Kidney tubule cell (primary cell): ENCODE measurements around the gene PAPOLA.
A peak's percentile ranks its signal among the peaks of the same experiment; 100 is the strongest.
"Not testable (repeated sequence)": the region's sequence is repeated elsewhere in the genome, so short reads cannot be mapped to it uniquely, and the experiment has no call there.

Experiments
- DNase-seq: peaks from one replicate; pipeline ENCODE4 v3.0.0-alpha.2; 2018; ENCODE audit warnings: low spot score

The PAPOLA gene

DNA sequence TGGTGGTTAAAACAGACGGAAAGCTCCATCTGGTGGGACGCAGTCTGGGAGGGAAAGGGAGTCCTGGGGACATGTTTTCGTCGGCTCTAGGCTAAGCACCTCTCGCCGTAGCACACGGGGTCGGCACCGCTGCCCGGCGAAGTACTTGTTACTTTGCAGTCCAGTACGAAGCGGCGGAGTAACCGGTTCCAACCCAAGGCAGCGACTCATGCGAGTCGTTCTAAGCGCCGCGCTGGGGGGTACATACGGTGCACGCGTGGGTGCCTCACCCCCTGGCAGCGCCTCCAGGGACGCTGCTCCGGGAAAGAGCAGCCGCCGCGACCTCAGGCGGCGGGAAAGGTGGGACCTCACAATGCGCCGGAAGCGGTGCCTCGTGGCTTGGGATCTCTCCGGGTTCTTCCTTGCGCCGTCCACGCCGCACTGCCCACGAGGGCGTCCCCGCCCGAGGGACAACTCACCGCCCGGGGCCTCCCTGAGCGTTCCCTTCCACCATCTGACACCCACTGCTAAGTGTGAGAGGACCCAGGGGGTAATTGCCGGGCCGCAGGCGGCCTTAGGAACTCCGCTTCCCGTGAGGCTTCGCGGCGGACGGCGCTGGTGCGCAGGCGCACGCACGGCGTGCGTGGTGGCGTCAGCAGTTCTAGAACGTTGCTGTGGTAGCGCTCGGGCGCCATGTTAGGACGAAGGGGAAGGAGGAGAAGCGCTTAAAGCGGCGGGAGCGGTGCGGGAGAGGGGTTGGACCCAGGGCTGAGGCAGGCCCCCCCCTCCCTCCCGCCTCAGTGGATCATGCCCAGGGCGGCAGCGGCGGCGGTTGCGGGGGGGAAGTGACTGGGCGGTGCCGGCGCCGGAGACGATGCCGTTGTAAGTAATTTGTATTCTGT lies at the start of gene PAPOLA:
TSS of gene PAPOLA (plus strand) at position 643 of the 881 bp plus-strand sequence. CDS start at position 854, 211 bp downstream.
- peak; percentile 96 for DNase-seq

DNA sequence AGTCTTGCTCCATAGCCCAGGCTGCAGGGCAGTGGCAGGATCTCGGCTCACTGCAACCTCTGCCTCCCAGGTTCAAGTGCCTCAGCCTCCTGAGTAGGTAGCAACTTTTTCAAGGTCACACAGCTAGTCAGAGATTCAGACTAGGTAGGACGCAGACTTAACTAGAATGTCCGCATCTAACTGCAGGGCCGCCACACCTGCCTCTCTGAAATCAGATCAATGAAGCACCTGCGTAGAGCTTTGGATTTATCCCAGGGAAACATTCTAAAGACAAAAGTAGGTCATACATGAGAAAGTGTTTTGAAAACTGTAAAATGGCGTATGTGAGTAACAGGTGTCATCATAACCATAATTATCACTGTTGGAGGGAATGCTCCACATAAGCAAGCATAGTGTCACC lies 49.5 kb upstream of the PAPOLA start:
- no peak for DNase-seq

GRCh38 chr14:96455588-96455987 lies 46.6 kb upstream of the PAPOLA start:
- peak; percentile 54 for DNase-seq

DNA sequence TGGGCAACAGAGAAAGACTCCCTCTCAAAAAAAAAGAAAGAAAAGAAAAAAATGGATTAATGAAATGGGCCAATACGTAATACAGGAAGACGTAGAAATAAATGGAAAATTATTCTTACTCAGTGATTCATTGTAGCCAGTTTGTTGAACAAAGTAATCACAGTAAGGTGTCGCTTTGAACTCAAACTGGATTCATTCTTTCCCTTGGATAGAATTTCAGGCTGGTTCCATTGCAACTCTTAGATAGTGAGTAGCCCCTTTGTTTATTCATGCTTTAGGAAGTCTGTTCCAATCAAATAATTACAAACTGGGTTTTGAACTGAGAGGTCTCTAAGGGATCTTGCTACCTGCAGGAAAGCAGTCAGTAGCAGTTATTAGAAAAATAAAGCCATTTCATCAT lies 42.3 kb upstream of the PAPOLA start:
- DNase-seq = no peak

GRCh38 chr14:96461950-96462798 lies 40.0 kb upstream of the PAPOLA start:
- DNase-seq = no peak

DNA sequence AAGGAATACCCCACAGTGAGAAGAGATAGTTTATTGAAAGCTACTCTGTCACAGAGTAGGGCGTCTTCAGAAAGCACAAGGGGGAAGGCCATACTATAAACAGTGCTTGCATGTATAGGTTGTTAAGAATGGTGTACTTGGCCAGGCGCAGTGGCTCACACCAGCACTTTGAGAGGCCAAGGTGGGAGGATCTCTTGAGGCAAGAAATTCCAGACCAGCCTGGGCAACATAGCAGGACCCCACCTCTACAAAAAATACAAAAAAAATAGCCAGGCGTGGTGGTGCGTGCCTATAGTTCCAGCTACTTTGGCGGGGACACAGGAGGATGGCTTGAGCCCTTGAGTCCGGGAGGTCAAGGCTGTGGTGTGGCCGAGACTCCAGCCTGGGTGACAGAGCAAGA lies 38.0 kb upstream of the PAPOLA start:
- no peak for DNase-seq

DNA sequence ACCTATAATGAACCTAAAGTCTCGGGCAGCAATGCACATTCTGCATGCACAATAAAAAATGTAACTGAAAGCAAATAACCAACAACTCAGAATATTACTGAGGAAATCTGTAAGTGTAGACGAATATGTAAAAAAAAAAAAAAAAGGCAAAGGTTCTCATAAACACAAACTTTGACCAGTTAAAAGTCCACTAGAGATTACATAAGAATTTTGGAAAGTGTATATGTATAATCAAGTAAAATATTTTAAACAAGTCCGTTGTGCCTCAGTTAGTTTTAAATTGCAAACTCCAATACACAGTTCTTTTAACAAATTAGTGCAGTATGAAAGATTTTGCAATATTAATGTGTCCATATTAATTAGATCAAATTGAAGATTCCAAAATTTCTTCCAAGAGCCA lies 35.3 kb upstream of the PAPOLA start:
- DNase-seq = no peak

DNA sequence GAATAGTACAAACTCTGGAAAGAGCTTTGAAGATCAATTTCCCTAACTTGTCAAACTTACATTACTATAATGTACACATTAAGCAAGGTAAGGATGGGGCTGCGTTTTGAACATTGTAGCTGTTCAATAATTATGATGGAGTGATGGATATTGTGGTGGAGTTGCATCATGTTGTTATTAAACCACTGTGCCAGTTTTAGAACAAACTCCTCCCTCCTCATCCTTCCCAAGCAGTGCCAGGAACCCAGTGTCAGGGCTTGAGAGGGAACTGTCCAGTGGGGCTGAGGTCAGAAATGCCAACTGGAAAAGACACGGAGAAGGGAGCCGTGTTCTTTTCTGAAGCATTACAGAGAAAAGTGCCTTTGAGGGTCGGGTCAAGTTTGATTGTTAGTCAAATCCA lies 31.9 kb upstream of the PAPOLA start:
- no peak for DNase-seq

- not testable (repeated sequence) for DNase-seq
Observed at GRCh38 chr14:96470967-96471366, 31.2 kb upstream of the PAPOLA start.

DNA sequence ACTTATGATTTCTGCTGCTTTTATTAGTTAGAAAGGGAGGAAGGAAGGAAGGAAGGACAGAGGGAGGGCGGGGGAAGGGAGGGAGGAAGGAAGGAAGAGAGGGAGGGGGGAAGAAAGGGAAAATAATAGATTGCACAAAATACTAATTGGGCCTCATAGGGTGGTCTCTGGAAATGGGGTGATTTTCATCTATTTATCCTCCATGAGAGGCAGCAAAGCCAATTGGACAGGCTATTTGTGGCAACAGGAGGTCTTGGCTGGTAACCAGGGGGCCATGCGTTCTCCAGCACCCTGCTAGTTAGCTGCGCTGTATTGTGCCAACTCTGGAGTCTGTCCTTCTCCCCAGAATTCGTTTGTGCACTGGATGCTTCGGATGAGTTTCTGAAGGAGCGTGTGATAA lies 24.1 kb upstream of the PAPOLA start:
- no peak for DNase-seq

GRCh38 chr14:96479435-96480146 lies 22.6 kb upstream of the PAPOLA start:
- no peak for DNase-seq

DNA sequence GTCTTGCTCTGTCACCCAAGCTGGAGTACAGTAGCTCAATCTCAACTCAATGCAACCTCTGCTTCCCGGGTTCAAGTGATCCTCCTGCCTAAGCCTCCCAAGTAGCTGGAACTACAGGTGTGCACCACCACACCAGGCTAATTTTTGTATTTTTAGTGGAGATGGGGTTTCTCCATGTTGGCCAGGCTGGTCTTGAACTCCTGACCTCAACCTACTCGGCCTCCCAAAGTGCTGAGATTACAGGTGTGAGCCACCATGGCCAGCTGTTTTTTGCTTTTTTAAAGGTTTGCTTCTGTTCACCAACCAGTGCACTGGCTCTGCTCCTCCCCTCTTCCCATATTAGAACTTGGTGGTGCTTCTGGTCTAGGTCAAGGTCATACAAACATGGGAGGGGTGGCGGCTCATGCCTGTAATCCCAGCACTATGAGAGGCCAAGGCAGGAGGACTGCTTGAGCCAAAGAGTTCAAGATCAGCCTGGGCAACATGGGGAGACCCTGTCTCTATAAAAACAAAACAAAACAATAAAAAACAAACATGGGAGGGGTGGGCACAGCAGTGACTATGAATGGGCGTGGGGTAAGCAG lies 20.4 kb upstream of the PAPOLA start:
- DNase-seq = no peak

- DNase-seq = no peak
Observed at GRCh38 chr14:96482986-96483385, 19.2 kb upstream of the PAPOLA start.

GRCh38 chr14:96484399-96484798 lies 17.8 kb upstream of the PAPOLA start:
- peak; percentile 28 for DNase-seq

DNA sequence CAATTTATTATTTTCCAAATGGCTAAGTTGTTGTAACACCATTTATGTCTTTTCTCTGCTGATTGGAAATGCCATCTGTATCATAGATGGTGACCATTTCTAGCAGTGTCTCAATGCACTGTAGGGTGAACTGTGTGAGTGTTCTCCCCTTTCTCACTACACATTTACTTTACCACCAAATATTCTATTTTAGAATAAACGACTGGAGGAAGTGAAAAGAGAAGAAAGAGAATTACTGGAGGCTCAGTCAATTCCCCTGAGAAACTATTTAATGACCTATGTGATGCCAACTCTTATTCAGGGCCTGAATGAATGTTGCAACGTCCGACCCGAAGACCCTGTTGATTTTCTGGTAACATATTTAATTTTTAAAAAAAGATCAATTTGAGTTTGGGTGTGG lies 15.5 kb upstream of the PAPOLA start:
- no peak for DNase-seq

DNA sequence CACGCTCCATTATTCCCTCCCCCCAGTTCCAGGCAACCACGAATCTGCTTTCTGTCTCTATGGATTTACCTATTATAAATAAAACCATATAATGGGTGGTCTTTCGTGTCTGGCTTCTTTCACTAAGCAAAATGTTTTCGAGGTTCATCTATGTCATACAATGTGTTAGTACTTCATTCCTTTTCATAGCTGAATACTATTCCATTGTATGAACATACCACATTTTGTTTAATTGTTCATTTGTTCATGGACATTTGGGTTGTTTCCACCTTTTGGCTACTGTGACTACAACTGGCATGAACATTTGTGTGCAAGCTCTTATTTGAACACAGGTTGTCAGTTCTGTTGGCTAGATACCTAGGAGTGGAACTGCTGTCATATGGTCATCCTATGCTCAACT lies 12.9 kb upstream of the PAPOLA start:
- DNase-seq = no peak

DNA sequence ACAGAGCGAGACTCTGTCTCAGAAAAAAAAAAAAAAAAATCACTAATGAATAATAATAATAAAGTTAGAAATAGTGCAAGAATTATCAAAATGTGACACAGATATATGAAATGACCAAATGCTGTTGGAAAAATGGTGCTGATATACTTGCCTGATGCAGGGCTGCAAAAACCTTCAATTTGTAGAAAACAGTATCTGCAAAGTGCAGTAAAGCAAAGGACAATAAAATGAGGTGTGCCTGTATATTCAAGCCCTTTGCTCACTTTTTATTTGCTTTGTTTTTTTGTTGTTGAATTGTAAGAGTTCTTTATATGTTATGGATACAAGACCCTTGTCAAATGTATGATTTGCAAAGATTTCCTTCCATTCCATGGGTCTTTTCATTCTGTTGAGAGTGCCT lies 9.0 kb upstream of the PAPOLA start:
- DNase-seq = no peak

GRCh38 chr14:96494331-96494730 lies 7.9 kb upstream of the PAPOLA start:
- no peak for DNase-seq

- peak; percentile 10 for DNase-seq
Observed at GRCh38 chr14:96497087-96497486, 5.1 kb upstream of the PAPOLA start.

DNA sequence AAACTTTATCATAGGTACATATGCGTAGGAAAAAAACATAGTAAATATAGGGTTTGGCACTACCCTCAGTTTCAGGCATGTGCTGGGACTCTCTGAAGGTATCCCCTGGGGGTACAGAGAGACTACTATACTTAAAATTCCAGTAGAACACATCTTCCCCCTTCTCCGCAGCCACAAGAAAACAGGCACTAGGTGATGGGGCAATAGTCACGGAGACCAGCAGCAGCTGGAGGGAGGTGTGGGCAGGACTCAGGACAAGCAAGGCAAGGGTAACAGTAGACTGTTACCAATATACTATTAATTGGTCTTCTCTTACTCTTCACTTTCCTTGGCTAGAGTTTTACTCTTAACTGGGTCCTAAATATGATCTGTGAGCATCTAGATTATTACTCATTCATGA lies 4.6 kb upstream of the PAPOLA start:
- no peak for DNase-seq

DNA sequence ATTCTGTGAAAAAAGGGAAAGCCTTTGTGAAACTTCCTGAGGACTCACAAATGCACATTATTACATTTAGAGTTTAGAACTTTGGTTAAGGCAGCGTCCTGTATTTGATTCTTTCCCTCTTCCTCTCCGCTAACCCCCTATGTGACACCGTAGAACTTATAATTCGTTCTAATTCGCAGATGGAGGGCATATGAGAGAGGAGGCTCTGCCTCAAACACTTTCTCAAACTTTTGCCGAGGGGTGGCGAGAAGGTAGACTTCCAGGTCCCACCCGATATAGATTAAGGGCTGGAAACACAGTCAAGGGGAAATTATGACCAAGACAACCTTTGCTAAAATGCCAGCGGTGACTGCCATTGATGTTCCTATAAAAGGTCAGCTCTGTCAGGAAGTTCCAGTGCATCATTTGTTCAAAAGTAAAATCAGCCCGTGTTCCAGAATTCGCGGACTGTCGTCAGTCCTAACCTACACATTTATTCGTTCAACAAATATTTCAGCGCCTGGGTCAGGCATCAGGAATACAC lies 904 bp upstream of the PAPOLA start:
- no peak for DNase-seq
